K562 treated with DMSO at 1 percent for 12 hours (cell line): ENCODE results near the gene BFSP2. TPM values are rescaled to one million over a fixed set of nuclear protein-coding genes. Genes with fewer than 3 reads are reported as not detected.

ENCODE experiments used
- total RNA-seq: library from RNA; unstranded; fragments of 300-600 nt; gene quantifications from 2 replicates; pipeline ENCODE4 v1.2.3, GENCODE V29; 2022; ENCODE audit not compliant: insufficient read depth

Gene BFSP2
- total RNA-seq, result not detected in 2 replicates

GRCh38 chr3:133400006-133400515 lies at the start of gene BFSP2:
Gene BFSP2 (plus strand): TSS chr3:133400056. CDS start chr3:133400084, 28 bp downstream.

Other genes starting within 250 kb of the BFSP2 start
- gene CDV3, start 173.6 kb downstream of the BFSP2 start, total RNA-seq, result 26.3 and 58.9 TPM in 2 replicates